HG02610 (cell line): ENCODE measurements around the gene PRKCB.

ENCODE experiments used
- ATAC-seq: cut with Tn5 transposase; IDR thresholded peaks from one replicate; pipeline ENCODE4 v1.9.1; 2021; ENCODE audit warnings: mild to moderate bottlenecking, moderate library complexity; ENCODE audit not compliant: unreplicated experiment

Gene PRKCB

GRCh38 chr16:23934610-23935236, 98.9 kb downstream of the PRKCB start:
- no peak for ATAC-seq

DNA sequence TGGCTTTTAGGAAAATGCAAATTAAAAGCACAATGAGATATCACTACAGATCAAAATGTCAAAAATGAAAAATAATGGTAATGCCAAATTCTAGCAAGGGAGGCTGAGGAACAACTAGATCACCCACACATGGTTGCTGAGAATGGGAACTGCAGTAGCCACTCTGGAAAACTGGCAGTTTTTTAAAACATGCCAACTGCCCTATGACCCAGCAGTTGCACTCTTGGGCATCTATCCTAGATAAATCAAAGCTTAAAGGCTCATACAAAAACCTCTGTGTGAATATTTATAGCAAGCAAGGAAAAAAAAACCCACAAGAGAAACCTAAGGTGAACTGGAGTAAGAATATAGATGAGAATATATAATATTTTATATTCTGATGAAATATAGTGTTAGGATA, 104.3 kb downstream of the PRKCB start:
- no peak for ATAC-seq

- ATAC-seq, result no peak
These were observed 105.2 kb downstream of the PRKCB start for GRCh38 chr16:23941025-23941424.

DNA sequence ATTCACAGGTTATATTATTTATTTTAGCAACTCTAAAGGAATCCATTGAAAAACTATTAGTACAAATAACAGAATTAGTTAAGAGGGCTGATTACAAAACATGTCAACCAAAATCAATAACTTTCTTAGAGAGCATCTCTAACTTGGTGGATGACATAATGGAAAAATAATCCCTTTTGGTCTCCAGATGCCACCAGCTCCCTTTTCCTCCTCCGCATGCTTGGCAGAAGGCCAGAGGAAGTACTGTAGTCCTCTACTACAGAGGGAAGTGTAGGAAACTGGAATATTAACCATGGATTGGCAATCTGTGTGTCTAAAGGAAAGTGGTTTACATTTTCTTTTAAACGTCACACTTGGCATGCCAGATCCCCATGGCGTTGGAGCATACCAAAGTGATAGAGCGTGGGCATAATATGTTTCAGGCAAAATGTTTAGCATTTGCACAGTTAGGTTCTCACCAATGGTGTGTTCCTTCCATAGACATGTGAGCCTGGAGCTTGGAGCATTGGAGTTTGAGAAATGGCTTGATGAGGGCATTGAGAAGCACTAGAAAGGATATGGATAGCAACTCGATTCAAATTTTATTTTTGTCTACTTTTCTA, 106.3 kb downstream of the PRKCB start:
- no peak for ATAC-seq

GRCh38 chr16:23943604-23944003, 107.8 kb downstream of the PRKCB start:
- ATAC-seq, result no peak

DNA sequence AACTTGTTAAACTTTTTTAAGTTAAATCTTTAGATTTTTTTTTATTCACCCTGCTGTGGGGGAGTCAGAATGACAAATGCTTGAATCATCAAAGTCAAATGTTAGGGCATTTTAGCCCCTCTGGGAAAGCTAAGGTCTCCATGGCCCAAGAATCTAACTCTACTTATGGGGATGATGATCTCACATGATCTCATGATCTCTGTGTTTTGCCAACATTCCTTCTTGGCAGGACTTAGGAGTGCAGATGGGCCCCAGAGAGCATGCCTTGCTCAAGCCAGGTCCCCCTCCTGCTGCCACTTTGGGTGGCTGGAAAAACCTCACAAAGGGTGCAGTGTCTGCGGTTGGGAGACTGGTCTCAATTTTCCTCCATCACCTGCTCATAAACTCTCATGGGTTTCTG, 108.6 kb downstream of the PRKCB start:
- ATAC-seq, result no peak

DNA sequence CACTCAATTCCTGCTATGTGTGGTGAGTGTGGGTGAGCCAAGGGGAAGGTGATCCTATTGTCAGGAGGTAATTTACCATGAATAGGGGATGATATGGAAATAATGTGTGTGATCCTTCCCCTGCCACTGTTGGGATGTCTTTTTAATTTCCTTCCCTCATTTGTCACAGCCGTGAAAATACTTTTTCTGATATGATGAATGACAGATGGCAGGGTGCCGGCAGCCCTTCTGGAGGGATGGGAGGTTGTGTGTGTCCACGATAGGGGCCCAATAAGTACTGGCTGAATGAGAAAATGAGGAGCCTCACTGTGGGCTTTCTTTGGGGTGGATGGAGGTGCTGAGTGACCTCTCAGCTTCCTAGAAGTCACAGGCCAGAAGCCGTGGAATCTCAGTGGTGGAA, 109.5 kb downstream of the PRKCB start:
- no peak for ATAC-seq

GRCh38 chr16:23947838-23948237, 112.1 kb downstream of the PRKCB start:
- no peak for ATAC-seq

DNA sequence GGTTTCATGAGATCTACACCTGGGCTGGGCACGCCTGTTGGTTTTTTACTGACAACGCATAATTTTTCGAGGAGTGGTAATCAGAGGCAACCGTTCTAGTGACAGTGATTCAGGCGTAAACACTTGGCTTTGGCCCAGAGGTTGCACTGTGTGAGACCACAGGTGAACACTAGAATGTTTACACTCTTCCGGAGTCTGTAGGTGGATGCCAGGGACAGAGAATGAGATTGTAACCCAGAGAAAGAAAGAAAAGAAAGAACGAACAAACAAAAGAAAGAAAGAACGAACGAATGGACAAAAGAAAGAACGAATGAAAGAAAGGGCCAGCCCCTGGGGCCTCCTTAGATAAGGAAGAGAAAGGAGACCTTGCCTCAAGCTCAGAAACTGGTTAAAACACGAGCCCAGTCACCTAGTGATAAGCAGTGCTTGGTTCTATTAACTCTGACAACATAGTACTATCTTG, 113.2 kb downstream of the PRKCB start:
- ATAC-seq, result no peak

- no peak for ATAC-seq
These were observed 114.0 kb downstream of the PRKCB start for GRCh38 chr16:23949630-23950290.

DNA sequence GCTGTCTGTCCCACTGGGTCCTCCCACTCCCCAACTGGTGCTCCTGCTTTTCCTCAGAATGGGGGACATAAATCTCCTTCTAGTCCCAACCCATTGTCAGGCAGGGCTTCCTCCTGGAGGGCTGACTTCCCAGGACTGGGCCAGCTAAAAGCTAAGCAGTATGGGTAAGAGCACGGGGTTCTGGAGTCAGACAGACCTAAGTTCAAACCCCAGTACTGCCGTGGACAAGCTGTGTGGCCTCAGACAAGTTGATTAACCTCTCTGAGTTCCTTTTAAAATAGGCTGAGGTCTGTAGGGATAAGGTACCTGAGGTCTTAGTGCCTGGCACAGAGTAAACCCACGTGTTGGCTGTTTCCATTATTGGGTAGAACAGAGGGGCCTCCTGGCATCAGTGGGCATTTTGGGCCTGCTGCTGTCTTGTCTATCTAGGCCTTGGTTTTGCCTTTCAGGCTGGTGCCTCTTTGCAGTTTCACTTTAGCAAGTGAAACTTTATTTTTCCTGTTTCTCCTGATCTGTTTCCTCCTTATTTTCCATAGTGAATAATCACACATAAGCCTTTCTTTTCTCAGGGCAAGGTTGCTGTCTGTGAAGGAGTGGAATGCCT, 114.6 kb downstream of the PRKCB start:
- no peak for ATAC-seq

GRCh38 chr16:23950898-23951297, 115.1 kb downstream of the PRKCB start:
- ATAC-seq, result no peak

GRCh38 chr16:23952128-23952970, 116.6 kb downstream of the PRKCB start:
- ATAC-seq, result no peak

- ATAC-seq, result no peak
These were observed 117.2 kb downstream of the PRKCB start for GRCh38 chr16:23952971-23953300.

- no peak for ATAC-seq
These were observed 117.7 kb downstream of the PRKCB start for GRCh38 chr16:23953476-23953875.

DNA sequence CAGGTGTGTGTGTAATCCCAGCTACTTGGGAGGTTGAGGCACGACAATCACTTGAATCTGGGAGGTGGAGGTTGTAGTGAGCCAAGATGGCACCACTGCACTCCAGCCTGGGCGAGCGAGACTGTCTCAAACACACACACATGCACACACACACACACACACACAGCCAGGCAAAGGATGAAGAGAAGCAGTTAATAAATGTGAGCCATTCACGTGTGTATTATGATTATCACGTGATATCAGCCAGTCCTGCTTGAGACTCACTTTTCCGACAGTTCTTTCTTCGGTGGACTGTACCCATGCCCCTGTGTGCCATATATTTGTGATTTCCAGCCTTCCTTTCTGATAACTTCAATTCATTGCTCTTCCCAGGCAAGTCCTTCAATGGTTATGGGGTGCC, 119.3 kb downstream of the PRKCB start:
- ATAC-seq, result no peak

GRCh38 chr16:23957287-23957686, 121.5 kb downstream of the PRKCB start:
- ATAC-seq, result no peak

DNA sequence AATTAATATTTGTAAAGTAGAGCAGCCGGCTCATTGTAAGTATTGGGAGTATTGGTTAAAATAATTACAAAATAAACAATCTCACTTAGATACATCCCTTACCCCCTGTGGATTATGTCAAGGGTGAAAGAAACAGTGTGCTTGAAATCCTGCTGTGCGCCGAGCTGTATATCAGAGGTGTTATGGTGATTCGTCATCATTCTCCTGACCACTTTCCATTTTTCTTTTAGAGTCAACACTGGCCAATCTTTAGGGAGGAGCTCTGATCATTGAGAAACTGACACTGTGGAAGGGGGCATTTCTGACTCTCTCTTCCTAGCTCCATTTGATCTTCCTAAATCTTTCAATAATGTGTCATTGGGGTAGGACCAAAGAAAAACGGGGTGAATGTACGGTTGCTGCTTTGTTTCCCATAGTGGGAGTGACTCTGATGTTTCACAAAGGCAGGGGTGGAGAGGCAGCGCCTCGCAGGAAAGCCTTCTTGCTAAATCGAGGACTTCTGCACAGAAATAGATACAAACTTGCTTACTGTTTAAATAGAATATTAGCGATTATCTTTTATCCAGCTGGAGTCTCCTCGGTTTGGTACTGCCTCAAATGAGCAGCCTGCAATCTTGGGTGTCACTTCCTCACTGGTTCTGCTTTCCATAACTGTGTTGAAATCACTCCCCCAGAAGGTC, 123.4 kb downstream of the PRKCB start:
- no peak for ATAC-seq

- no peak for ATAC-seq
These were observed 123.9 kb downstream of the PRKCB start for GRCh38 chr16:23959752-23960072.

DNA sequence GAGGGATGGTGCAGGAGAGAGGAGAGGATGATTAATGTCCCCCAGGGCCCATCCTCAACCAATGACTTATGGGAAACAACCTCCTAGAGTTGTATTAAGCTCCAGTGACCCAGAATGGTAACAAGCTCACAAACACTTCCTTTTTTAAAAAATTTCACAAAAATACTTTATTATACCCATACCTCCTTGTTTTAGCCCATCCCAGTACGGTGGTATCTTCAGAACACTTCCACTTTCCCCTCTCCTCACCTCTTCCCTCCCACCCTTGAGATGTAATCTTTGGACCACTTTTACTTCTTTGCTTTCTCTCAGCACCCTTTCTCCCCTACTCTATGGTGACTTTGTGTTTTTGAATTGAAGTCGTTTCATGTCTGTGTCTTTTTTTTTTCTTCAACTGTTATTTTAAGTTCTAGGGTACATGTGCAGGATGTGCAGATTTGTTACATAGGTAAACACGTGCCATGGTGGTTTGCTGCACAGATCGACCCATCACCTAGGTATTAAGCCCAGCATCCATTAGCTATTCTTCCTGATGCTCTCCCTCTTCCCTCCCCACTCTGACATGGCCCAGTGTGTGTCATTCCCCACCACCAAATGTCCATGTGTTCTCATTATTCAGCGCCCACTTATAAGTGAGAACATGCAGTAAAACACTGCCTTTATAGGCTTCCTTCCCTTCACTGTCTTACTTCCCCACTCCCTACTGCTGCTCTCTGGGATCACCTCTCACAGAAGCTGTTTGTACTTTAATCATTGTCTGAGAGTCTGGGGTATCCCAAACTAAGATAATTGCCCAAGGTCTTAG, 124.5 kb downstream of the PRKCB start:
- ATAC-seq, result no peak
